K562 (cell line): ENCODE measurements around the gene LY6G6D. TPM values are rescaled to one million over a fixed set of nuclear protein-coding genes. Genes with fewer than 3 reads are reported as not detected.

Experiments
- ARID2 ChIP-seq: fragments of 450-650 bp; IDR thresholded peaks from 2 replicates; pipeline ENCODE4 v1.6.1; 2017; ENCODE audit warnings: antibody characterized with exemption, mild to moderate bottlenecking
- ATF3 ChIP-seq, 2 experiments: fragments of 450-650 bp in 1 of 2; sonication (generic) in 1 of 2; formaldehyde crosslinking in 1 of 2; IDR thresholded peaks in 1 of 2; conservative IDR thresholded peaks in 1 of 2; 2 replicates each; pipeline versions ENCODE4 v1.6.1 to v1.8.1; 2016 to 2023; ENCODE audit warnings: mild to moderate bottlenecking in 2 of 2, moderate library complexity in 2 of 2, inconsistent platforms in 1 of 2, missing genetic modification reagents in 1 of 2
- ATF7 ChIP-seq: fragments of 450-650 bp; IDR thresholded peaks from 2 replicates; pipeline ENCODE4 v1.7.1; 2014; ENCODE audit warnings: mild to moderate bottlenecking, moderate library complexity
- ELF1 ChIP-seq: fragments of 200-800 bp; sonication (Bioruptor generic); IDR thresholded peaks from 2 replicates; pipeline ENCODE4 v1.6.1; 2016; ENCODE audit warnings: missing genetic modification characterization, missing compliant biosample characterization
- FOXA3 ChIP-seq, 2 experiments: fragments of 450-650 bp in 1 of 2; sonication (generic) in 1 of 2; formaldehyde crosslinking; IDR thresholded peaks in 1 of 2; conservative IDR thresholded peaks in 1 of 2; 2 replicates each; pipeline versions ENCODE4 v1.4.0 to v1.8.0; 2020 to 2022; ENCODE audit warnings: mild to moderate bottlenecking in 2 of 2, missing genetic modification reagents in 1 of 2
- HDGF ChIP-seq: fragments of 450-650 bp; IDR thresholded peaks from 2 replicates; pipeline ENCODE4 v1.6.1; 2016
- MCM3 ChIP-seq: fragments of 450-650 bp; IDR thresholded peaks from 2 replicates; pipeline ENCODE4 v1.6.1; 2016
- NBN ChIP-seq: fragments of 450-650 bp; IDR thresholded peaks from 2 replicates; pipeline ENCODE4 v1.6.1; 2016; ENCODE audit warnings: low read depth, mild to moderate bottlenecking
- NFE2 ChIP-seq: IDR thresholded peaks from 2 replicates; pipeline ENCODE4 v1.6.1; 2014; ENCODE audit warnings: antibody characterized with exemption, low read depth
- NFXL1 ChIP-seq: fragments of 450-650 bp; formaldehyde crosslinking; IDR thresholded peaks from 2 replicates; pipeline ENCODE4 v1.4.0; 2021; ENCODE audit warnings: mild to moderate bottlenecking
- NKRF ChIP-seq: fragments of 450-650 bp; IDR thresholded peaks from 2 replicates; pipeline ENCODE4 v1.6.1; 2016; ENCODE audit warnings: borderline replicate concordance
- SNIP1 ChIP-seq: fragments of 450-650 bp; IDR thresholded peaks from 2 replicates; pipeline ENCODE4 v1.7.1; 2017; ENCODE audit warnings: low read depth, mild to moderate bottlenecking
- THRB ChIP-seq: fragments of 450-650 bp; formaldehyde crosslinking; conservative IDR thresholded peaks from 2 replicates; pipeline ENCODE4 v1.4.0; 2022; ENCODE audit warnings: mild to moderate bottlenecking, missing genetic modification characterization
- ZFP91 ChIP-seq: sonication (generic); formaldehyde crosslinking; IDR thresholded peaks from 2 replicates; pipeline ENCODE4 v1.8.0; 2022; ENCODE audit warnings: mild to moderate bottlenecking, missing genetic modification reagents
- ZNF444 ChIP-seq: fragments of 250-450 bp; sonication (Bioruptor Pico); IDR thresholded peaks from 2 replicates; pipeline ENCODE4 v1.4.0; 2020; ENCODE audit warnings: mild to moderate bottlenecking, moderate library complexity
- ZNF445 ChIP-seq: fragments of 250-450 bp; sonication (Bioruptor Pico); IDR thresholded peaks from 2 replicates; pipeline ENCODE4 v1.4.0; 2020; ENCODE audit warnings: low read depth, mild to moderate bottlenecking, moderate library complexity
- ZNF592 ChIP-seq: fragments of 450-650 bp; IDR thresholded peaks from 2 replicates; pipeline ENCODE4 v1.6.1; 2017; ENCODE audit warnings: antibody characterized with exemption, mild to moderate bottlenecking
- polyA plus RNA-seq, 8 experiments: library from polyadenylated mRNA; depleted of rRNA in 4 of 8; stranded (reverse) in 5 of 8; unstranded in 3 of 8; fragments of >200 nt; fragmentation: Nextera tagmentation in 2 of 8; fragmentation: Illumina TruSeq in 1 of 8; extraction: Ambion mirVana in 2 of 8; extraction: Trizol in 1 of 8; gene quantifications; 2 replicates each; pipeline versions ENCODE4 v1.2.1 to v1.2.3, GENCODE V29; 2011 to 2014; ENCODE audit warnings: inconsistent platforms in 1 of 8, missing spikeins in 1 of 8
- total RNA-seq, 7 experiments: library from RNA; depleted of rRNA in 6 of 7; stranded (reverse); fragments of >200 nt in 6 of 7; fragmentation: Illumina TruSeq in 2 of 7; extraction: Trizol in 2 of 7; gene quantifications; 2 replicates each; pipeline versions ENCODE4 v1.2.1 to v1.2.3, GENCODE V29; 2011 to 2021; ENCODE audit warnings: low replicate concordance in 1 of 7

The LY6G6D gene
- total and polyA plus RNA-seq, 9 of the 15 experiments (the other 6 are each of a cell fraction or from before 2014, with no cell fraction given): 0.30 to 0.38 TPM; not detected in 7

GRCh38 chr6:31676904-31677303 is 38.2 kb upstream of the LY6G6D start (continued):
- TF ChIP-seq ATF7 (peak; percentile 94), SNIP1 (no peak), ARID2 (0 out of 2 replicates have a peak, but pooled peaks have one; percentile 7), ZNF444 (CRISPR knock-in tag) (0 out of 2 replicates have a peak, but pooled peaks have one; percentile 31), MCM3 (0 out of 2 replicates have a peak, but pooled peaks have one; percentile 17), ZNF445 (0 out of 2 replicates have a peak, but pooled peaks have one; percentile 37), ZFP91 (CRISPR knock-in tag) (no peak), NFXL1 (CRISPR knock-in tag) (no peak), NBN (0 out of 2 replicates have a peak, but pooled peaks have one; percentile 62), ELF1 (tag) (peak; percentile 71; the same call in 1 of the 2 replicates), FOXA3 (CRISPR knock-in tag; conservative IDR thresholded peaks at IDR 0.05 in 1 of 2, IDR thresholded peaks at IDR 0.05 in 1 of 2) (peak in 1 of 2 experiments; percentile 37; a peak in 1 of 4 replicates), THRB (0 out of 2 replicates have a peak, but pooled peaks have one; percentile 23), NKRF (no peak), NFE2 (no peak), ZNF592 (no peak; the same call in 1 of the 2 replicates), ATF3 (IDR thresholded peaks at IDR 0.05) (peak; percentile 89), ATF3 (CRISPR knock-in tag; conservative IDR thresholded peaks at IDR 0.05) (no peak), HDGF (no peak)
